ENCODE results near the gene EPHA8. TPM values are rescaled to one million over a fixed set of nuclear protein-coding genes. Genes with fewer than 3 reads are reported as not detected.
A peak's percentile ranks its signal among the peaks of the same experiment; 100 is the strongest.

EPHA8 gene
- total and polyA plus RNA-seq, 2 donors from 2014 or later: 0.09 TPM; not detected in 1

DNA sequence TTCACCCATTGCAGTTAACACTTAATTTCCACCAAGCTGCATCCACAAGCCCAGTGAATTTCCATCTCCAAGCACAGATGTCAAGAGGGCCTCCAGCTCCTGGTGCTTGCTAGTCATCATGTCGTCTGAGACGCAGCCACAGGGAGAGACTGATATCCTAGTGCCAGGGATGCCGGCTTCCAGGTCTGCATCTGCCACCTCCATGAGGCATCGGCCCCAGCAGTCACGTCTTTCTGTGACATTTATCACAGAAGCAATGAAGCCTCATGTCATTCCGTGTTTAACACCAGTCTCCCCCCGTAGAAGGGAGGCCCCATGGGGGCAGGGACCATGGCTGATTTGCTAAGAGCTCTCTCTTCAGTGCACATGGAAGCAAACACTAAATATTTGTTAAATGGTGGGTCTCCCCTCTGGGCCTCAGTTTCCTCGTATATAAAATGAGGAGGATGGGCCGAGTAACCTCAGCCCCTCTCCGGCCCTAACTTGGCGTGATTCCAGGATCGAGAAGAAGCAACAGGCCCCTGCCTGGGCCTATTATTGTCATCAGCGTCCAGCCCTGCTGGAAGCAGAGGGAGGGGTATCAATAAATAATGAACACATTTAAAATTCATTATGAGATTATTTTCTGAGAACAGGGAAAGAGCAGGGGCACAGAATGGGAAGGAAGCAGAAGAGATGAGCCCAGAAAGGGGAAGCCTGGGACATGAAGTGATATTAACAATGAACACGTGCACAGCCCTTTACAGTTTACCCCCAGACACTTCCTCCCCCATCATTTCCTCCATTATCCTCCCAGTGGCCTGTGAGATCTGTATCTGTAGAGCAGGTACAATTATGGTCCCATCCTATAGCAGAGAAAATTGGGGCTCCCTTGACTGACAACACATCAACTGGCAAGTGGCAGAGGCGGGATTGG is 88.9 kb downstream of the EPHA8 start:
- intact Hi-C loops (cut with DNase I): no loop called here
- no peak overlapping the region for H3K4me3 ChIP-seq (ENCODE audit: low read length in 3 of 3)
- FAIRE-seq (no peak), DNase-seq (no peak)
- H3K4me1 ChIP-seq (ENCODE audit: control insufficient read depth in 2 of 3, insufficient read depth in 2 of 3, low read depth in 1 of 3, low read length in 3 of 3): no peaks in the 10 kb centered on the region
- H3K36me3 ChIP-seq (ENCODE audit: control insufficient read depth in 2 of 3, insufficient read depth in 3 of 3, low read length in 3 of 3): no peaks in the 10 kb centered on the region
- TF ChIP-seq, protein P1, sequence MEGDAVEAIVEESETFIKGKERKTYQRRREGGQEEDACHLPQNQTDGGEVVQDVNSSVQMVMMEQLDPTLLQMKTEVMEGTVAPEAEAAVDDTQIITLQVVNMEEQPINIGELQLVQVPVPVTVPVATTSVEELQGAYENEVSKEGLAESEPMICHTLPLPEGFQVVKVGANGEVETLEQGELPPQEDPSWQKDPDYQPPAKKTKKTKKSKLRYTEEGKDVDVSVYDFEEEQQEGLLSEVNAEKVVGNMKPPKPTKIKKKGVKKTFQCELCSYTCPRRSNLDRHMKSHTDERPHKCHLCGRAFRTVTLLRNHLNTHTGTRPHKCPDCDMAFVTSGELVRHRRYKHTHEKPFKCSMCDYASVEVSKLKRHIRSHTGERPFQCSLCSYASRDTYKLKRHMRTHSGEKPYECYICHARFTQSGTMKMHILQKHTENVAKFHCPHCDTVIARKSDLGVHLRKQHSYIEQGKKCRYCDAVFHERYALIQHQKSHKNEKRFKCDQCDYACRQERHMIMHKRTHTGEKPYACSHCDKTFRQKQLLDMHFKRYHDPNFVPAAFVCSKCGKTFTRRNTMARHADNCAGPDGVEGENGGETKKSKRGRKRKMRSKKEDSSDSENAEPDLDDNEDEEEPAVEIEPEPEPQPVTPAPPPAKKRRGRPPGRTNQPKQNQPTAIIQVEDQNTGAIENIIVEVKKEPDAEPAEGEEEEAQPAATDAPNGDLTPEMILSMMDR (IDR thresholded peaks at IDR 0.05; ENCODE audit: borderline replicate concordance, extremely low read depth, insufficient read depth): no peak
- no peak overlapping the region for H3K9ac ChIP-seq (ENCODE audit: low read length in 3 of 3)
- H3K9me3 ChIP-seq (ENCODE audit: control insufficient read depth in 2 of 3, insufficient read depth in 1 of 3, low read length in 3 of 3): no peaks in the 10 kb centered on the region
- H3K27ac ChIP-seq (ENCODE audit: low read depth in 2 of 2, low read length in 2 of 2): no peak overlapping the region
- peaks cover 3% of the 10 kb centered on the region for H3K27me3 ChIP-seq (ENCODE audit: control insufficient read depth, insufficient read depth, low read length)

DNA sequence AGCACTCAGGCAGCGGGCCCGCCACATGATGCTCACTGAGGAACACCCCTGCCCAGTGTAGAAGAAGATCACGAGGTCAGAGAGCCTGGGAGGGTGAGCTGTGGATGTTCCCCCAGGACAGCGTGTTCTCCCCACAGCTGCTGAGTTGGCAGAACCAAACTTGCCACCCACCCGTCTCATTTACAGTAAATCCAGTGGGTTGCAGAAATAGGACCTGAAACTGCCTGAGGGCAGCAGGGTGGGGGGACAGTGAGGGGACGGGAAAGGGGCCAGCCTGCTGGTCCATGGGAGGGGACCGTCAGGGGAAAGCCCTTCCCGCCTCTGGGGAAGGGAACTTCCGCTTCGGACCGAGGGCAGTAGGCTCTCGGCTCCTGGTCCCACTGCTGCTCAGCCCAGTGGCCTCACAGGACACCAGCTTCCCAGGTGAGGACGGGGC is 89.6 kb downstream of the EPHA8 start, which contains the start of gene C1QB:
C1QB (plus strand) TSS at position 356 of the 436 bp plus-strand sequence. CDS start 6,227 bp downstream, outside the sequence.
- intact Hi-C loops (cut with DNase I): no loop called here
- no peak within 1 kb of the TSS for H3K9ac ChIP-seq (ENCODE audit: low read length in 3 of 3)
- FAIRE-seq (no peak), DNase-seq (peak in 1 of 5 donors; percentile 81)
- no peaks in the 10 kb centered on the region for H3K4me1 ChIP-seq (ENCODE audit: control insufficient read depth in 2 of 3, insufficient read depth in 2 of 3, low read depth in 1 of 3, low read length in 3 of 3)
- H3K27ac ChIP-seq (ENCODE audit: low read depth in 2 of 2, low read length in 2 of 2): no peak within 1 kb of the TSS
- H3K27me3 ChIP-seq (ENCODE audit: control insufficient read depth, insufficient read depth, low read length): peaks cover 3% of the 10 kb centered on the region
- H3K36me3 ChIP-seq (ENCODE audit: control insufficient read depth in 2 of 3, insufficient read depth in 3 of 3, low read length in 3 of 3): no peaks in the 10 kb centered on the region
- no peak within 1 kb of the TSS for H3K4me3 ChIP-seq (ENCODE audit: low read length in 3 of 3)
- H3K9me3 ChIP-seq (ENCODE audit: control insufficient read depth in 2 of 3, insufficient read depth in 1 of 3, low read length in 3 of 3): no peaks in the 10 kb centered on the region
- TF ChIP-seq, protein P1 (IDR thresholded peaks at IDR 0.05; ENCODE audit: borderline replicate concordance, extremely low read depth, insufficient read depth): no peak

Small RNA genes within 50 kb of the gene (microRNA-seq; reads per million reads assigned to microRNA genes)
- not detected for gene MIR6127

Other genes starting within 250 kb of the EPHA8 start
- 17.4 TPM for gene ZBTB40, start 111.6 kb upstream of the EPHA8 start, total RNA-seq
- gene ZBTB40, start 111.6 kb upstream of the EPHA8 start, polyA plus RNA-seq (ENCODE audit: insufficient read depth, low read depth, low replicate concordance): 4.3 TPM
- 238 TPM for gene C1QA, start 73.1 kb downstream of the EPHA8 start, total RNA-seq
- 150 TPM for gene C1QA, start 73.1 kb downstream of the EPHA8 start, polyA plus RNA-seq (ENCODE audit: insufficient read depth, low read depth, low replicate concordance)
- 287 TPM for gene C1QC, start 80.1 kb downstream of the EPHA8 start, total RNA-seq
- gene C1QC, start 80.1 kb downstream of the EPHA8 start, polyA plus RNA-seq (ENCODE audit: insufficient read depth, low read depth, low replicate concordance): 57.4 TPM
- gene C1QB, start 89.7 kb downstream of the EPHA8 start, total RNA-seq: 296 TPM
- 95.1 TPM for gene C1QB, start 89.7 kb downstream of the EPHA8 start, polyA plus RNA-seq (ENCODE audit: insufficient read depth, low read depth, low replicate concordance)
- 9.5 TPM for gene EPHB2, start 147.3 kb downstream of the EPHA8 start, total RNA-seq
- 3.0 TPM for gene EPHB2, start 147.3 kb downstream of the EPHA8 start, polyA plus RNA-seq (ENCODE audit: insufficient read depth, low read depth, low replicate concordance)